HEK293T (cell line): Measurements from ENCODE around the gene ASIC3.

ENCODE experiments used
- CTCF ChIA-PET: fragments of 350-600 bp; formaldehyde crosslinking; extraction: SDS; loops from one replicate; lab custom pipeline; 2021; ENCODE audit warnings: antibody characterized with exemption, inconsistent platforms; lab: Yijun Ruan, JAX
- POLR2A ChIA-PET: fragments of 350-600 bp; formaldehyde crosslinking; extraction: SDS; loops from one replicate; lab custom pipeline; 2020; ENCODE audit warnings: antibody characterized with exemption, inconsistent platforms; lab: Yijun Ruan, JAX
- DNase-seq: peaks from one replicate; pipeline ENCODE4 v3.0.0; 2012; ENCODE audit warnings: mixed read lengths; ENCODE audit errors: extremely low spot score
- ARNT ChIP-seq: fragments of 450-650 bp; IDR thresholded peaks from 2 replicates; pipeline ENCODE4 v1.6.1; 2017; ENCODE audit warnings: mild to moderate bottlenecking
- BHLHE40 ChIP-seq: fragments of 450-650 bp; IDR thresholded peaks from 2 replicates; pipeline ENCODE4 v1.6.1; 2016; ENCODE audit warnings: mild to moderate bottlenecking, moderate library complexity, borderline replicate concordance
- CTBP1 ChIP-seq: fragments of 450-650 bp; IDR thresholded peaks from 2 replicates; pipeline ENCODE4 v1.6.1; 2016; ENCODE audit warnings: borderline replicate concordance
- ELF4 ChIP-seq: fragments of 450-650 bp; IDR thresholded peaks from 2 replicates; pipeline ENCODE4 v1.6.1; 2017; ENCODE audit warnings: antibody characterized with exemption
- FOXA1 ChIP-seq: fragments of 450-650 bp; IDR thresholded peaks from 2 replicates; pipeline ENCODE4 v1.6.1; 2016; ENCODE audit warnings: mild to moderate bottlenecking
- FOXK2 ChIP-seq: fragments of 450-650 bp; IDR thresholded peaks from 2 replicates; pipeline ENCODE4 v1.6.1; 2016; ENCODE audit warnings: mild to moderate bottlenecking
- FOXM1 ChIP-seq: fragments of 450-650 bp; IDR thresholded peaks from 2 replicates; pipeline ENCODE4 v1.6.1; 2017; ENCODE audit warnings: mild to moderate bottlenecking, borderline replicate concordance
- HDGF ChIP-seq: fragments of 450-650 bp; IDR thresholded peaks from 2 replicates; pipeline ENCODE4 v1.6.1; 2017; ENCODE audit warnings: antibody characterized with exemption, borderline replicate concordance
- L3MBTL2 ChIP-seq: fragments of 450-650 bp; conservative IDR thresholded peaks from 2 replicates; pipeline ENCODE4 v1.6.1; 2016; ENCODE audit warnings: mild to moderate bottlenecking
- LEF1 ChIP-seq: fragments of 450-650 bp; IDR thresholded peaks from 2 replicates; pipeline ENCODE4 v1.6.1; 2017; ENCODE audit warnings: mild to moderate bottlenecking, borderline replicate concordance
- NFRKB ChIP-seq: fragments of 450-650 bp; IDR thresholded peaks from 2 replicates; pipeline ENCODE4 v1.6.1; 2016; ENCODE audit warnings: mild to moderate bottlenecking, moderate library complexity
- PKNOX1 ChIP-seq: fragments of 450-650 bp; IDR thresholded peaks from 2 replicates; pipeline ENCODE4 v1.6.1; 2016
- SP1 ChIP-seq: fragments of 450-650 bp; IDR thresholded peaks from 2 replicates; pipeline ENCODE4 v1.6.1; 2017
- SUZ12 ChIP-seq: fragments of 450-650 bp; IDR thresholded peaks from 2 replicates; pipeline ENCODE4 v1.6.1; 2016; ENCODE audit warnings: mild to moderate bottlenecking
- TARDBP ChIP-seq: fragments of 450-650 bp; IDR thresholded peaks from 2 replicates; pipeline ENCODE4 v1.6.1; 2016
- ZNF384 ChIP-seq: fragments of 450-650 bp; IDR thresholded peaks from 2 replicates; pipeline ENCODE4 v1.6.1; 2016

Gene ASIC3

DNA sequence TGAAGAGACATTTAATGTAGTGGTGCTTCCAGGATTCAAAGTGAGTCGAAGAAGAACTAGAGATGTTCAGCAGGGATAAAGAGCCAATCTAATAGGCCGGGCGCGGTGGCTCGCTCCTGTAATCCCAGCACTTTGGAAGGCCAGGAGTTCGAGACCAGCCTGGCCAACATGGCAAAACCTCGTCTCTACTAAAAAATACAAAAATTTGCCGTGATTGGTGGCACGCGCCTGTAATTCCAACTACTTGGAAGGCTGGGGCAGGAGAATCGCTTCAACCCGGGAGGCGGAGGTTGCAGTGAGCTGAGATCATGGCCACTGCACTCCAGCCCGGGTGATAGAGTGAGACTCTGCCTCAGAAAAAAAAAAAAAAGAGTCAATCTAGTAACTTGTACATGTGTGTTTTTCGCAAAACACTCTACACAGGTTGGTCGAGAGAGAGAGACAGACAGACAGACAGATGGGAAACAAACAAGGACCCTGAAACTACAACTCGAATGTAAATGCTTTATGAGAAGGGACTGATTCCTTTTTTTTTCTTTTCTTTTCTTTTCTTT, 19.3 kb upstream of the ASIC3 start:
- TF ChIP-seq L3MBTL2, result no peak
- CTCF ChIA-PET, result interaction anchor here (0.7 to 3.7 kb wide), 6 partner anchors 11 to 131 kb away, joined by 3 to 40 read pairs (median 4); partner anchors contain the start of gene ASIC3
- no peak for DNase-seq
- POLR2A ChIA-PET, result interaction anchor here (1.0 to 2.4 kb wide), 18 partner anchors 9 to 1404 kb away, joined by 3 to 30 read pairs (median 8); partner anchors contain the start of genes ABCF2, AGAP3, CDK5 and FASTK

DNA sequence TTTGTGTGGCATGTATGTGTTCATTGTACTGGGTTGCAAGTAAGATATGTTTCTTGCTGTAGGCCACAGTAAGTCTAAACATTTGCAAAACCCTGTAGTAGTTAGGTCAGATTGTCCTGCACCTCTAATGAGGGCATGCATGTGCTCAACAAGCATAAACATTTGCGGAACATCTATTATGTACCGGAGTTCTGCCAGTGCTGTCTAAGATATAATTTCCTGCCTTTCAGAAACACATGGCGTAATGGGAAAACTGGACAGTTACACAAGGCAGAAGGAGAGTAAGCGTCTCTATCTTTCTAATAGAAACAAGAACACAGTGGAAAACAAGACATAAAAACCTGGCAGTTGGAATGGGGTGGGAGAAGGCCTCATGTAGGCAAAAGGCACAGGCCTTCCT, 17.3 kb upstream of the ASIC3 start:
- ChIA-PET CTCF (no interaction called here), POLR2A (no interaction called here)
- TF ChIP-seq FOXA1, result no peak
- DNase-seq, result no peak

DNA sequence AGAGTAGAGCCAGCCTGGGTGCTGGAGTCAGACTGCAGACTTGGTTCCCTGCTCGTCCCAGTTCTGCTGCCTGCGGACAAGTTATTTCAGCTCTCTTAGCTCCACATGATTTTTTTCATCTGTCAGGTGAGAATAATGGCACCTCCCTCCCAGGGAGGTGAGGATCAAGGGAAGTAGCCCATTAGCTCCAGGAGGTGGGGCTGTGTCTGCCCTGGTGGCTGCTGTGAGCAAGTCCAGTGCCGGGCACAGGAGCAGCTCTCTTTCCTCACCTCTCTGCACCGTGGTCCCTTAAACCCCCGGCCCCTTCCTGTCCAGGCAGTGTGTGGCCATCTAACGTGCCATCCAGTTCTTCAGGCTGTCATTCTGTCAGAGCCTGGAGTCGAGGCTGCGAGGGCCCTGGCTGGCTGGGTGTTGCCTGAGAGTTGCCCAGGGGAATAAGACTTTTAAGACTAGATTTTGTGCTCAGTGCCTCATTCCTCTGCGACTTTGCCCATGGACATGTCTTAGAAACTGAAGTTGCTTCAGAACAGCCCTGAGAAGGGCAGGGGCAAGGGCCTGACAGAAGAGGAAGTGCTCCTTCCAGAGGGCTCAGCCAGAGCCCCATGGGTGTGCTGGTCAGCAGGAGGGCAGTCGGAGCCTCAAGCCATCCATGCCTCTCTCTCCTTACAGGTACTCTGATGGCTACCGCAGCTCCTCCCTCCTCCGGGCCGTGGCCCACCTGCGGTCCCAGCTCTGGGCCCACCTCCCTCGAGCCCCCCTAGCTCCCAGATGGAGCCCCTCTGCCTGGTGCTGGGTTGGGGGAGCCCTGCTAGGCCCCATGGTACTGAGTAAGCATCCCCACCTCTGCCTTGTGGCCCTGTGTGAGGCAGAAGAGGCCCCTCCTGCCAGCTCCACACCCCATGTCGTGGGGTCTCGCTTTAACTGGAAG, 15.1 kb upstream of the ASIC3 start:
- TF ChIP-seq PKNOX1 (no peak), ZNF384 (no peak), FOXA1 (no peak), ARNT (no peak), LEF1 (no peak), CTBP1 (no peak), FOXM1 (no peak), SUZ12 (no peak), BHLHE40 (no peak), NFRKB (no peak)
- ChIA-PET CTCF (no interaction called here), POLR2A (interaction anchor here (1.1 to 1.4 kb wide), 2 partner anchors 12 to 52 kb away, joined by 3 to 4 read pairs; no protein-coding TSS in a partner anchor)
- DNase-seq, result no peak

DNA sequence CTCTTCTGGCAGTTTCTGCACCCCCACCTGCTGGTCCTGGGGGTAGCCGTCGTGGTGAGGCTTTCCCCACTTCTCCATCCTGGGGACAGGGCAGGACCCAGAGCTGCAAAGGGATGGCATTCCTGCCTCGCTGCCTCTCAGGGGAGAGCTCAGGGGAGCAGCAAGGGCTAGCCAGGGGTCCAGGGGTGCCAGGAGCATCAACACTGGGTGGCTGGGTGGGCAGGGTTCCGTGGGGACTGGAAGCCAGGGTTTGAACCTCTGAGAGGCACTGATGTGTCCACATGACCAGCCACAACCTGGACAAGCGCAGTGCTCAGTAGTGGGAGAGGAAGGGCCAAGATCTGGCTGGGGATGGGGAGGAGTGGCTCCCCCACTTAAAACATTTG, 14.5 kb upstream of the ASIC3 start:
- POLR2A ChIA-PET, result no interaction called here
- DNase-seq, result no peak
- TF ChIP-seq CTBP1, result no peak
- no peak for TF ChIP-seq SUZ12
- TF ChIP-seq ELF4, result no peak
- TF ChIP-seq TARDBP, result no peak
- TF ChIP-seq ARNT, result no peak
- TF ChIP-seq ZNF384, result no peak
- TF ChIP-seq SP1, result no peak
- no peak for TF ChIP-seq FOXM1
- no peak for TF ChIP-seq L3MBTL2
- no peak for TF ChIP-seq FOXA1
- TF ChIP-seq HDGF, result no peak
- no peak for TF ChIP-seq PKNOX1
- no peak for TF ChIP-seq NFRKB
- TF ChIP-seq LEF1, result no peak
- no peak for TF ChIP-seq FOXK2
- TF ChIP-seq BHLHE40, result no peak
- CTCF ChIA-PET, result no interaction called here

DNA sequence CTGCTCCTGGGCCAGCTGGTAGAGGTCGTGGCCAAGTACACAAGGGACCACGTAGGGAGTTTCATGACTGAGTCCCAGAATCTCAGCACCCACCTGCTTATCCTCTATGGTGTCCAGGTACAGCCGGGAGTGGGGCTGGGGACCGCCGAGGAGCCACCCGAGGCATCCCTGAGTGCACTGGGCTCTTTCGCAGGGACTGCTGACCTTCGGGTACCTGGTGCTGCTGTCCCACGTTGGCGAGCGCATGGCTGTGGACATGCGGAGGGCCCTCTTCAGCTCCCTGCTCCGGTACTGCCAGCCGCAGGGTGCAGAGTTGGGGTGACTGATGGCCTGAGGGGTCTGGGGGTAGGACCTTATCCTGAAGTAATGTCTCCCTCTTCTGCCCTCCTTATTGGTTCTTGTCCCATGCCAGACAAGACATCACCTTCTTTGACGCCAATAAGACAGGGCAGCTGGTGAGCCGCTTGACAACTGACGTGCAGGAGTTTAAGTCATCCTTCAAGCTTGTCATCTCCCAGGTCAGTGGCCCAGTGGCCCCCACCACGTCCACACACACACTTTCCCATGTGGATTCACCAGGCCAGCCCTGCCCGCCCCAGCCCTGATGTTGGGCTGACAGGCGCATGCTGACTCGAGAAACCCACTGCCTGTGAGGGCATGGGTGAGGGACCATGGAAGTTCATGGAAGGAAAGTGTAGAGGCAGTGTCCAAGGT, 13.9 kb upstream of the ASIC3 start:
- CTCF ChIA-PET, result no interaction called here
- TF ChIP-seq NFRKB (no peak), TARDBP (no peak), LEF1 (no peak), SUZ12 (no peak), ARNT (no peak)
- POLR2A ChIA-PET, result no interaction called here
- DNase-seq, result no peak

- CTCF ChIA-PET, result no interaction called here
Measured at GRCh38 chr7:151035026-151035717, 13.2 kb upstream of the ASIC3 start.

More at GRCh38 chr7:151035026-151035717, 13.2 kb upstream of the ASIC3 start:
- POLR2A ChIA-PET, result no interaction called here
- DNase-seq, result no peak
- TF ChIP-seq ELF4 (no peak), PKNOX1 (no peak), TARDBP (no peak), CTBP1 (no peak), LEF1 (no peak), L3MBTL2 (no peak), SP1 (no peak), ZNF384 (no peak), FOXA1 (no peak), ARNT (no peak), NFRKB (no peak), SUZ12 (no peak), HDGF (no peak), BHLHE40 (no peak)
